Effector memory CD8-positive, alpha-beta T cell (primary cell): ENCODE measurements around the gene GGA1.
A peak's percentile ranks its signal among the peaks of the same experiment; 100 is the strongest.

Source experiments
- ATAC-seq: fragments of 150-1000 bp; cut with Tn5 transposase; replicated peaks from 2 replicates; pipeline ENCODE4 v1.10.0; 2021; ENCODE audit warnings: mild to moderate bottlenecking, moderate library complexity
- DNase-seq, 3 experiments: peaks; one replicate each; pipeline ENCODE4 v3.0.0; 2021
- H3K27ac Mint-ChIP-seq, 2 donors: one replicate each; pipeline ENCODE4 v1.8.0; 2022; ENCODE audit warnings: mild to moderate bottlenecking in 2 of 2, mixed read lengths in 2 of 2, moderate library complexity in 2 of 2
- H3K27me3 Mint-ChIP-seq, 2 donors: one replicate each; pipeline ENCODE4 v1.8.0; 2022; ENCODE audit warnings: mixed read lengths in 2 of 2
- H3K36me3 Mint-ChIP-seq: one replicate; pipeline ENCODE4 v1.8.0; 2022; ENCODE audit warnings: mild to moderate bottlenecking, moderate library complexity, mixed read lengths; ENCODE audit not compliant: insufficient read depth
- H3K4me1 Mint-ChIP-seq, 2 donors: one replicate each; pipeline ENCODE4 v1.8.0; 2022; ENCODE audit warnings: low read depth in 2 of 2, mixed read lengths in 2 of 2
- H3K4me3 Mint-ChIP-seq, 2 donors: one replicate each; pipeline ENCODE4 v1.8.0; 2022; ENCODE audit warnings: mild to moderate bottlenecking in 2 of 2, mixed read lengths in 2 of 2, moderate library complexity in 2 of 2
- H3K9me3 Mint-ChIP-seq, 2 donors: one replicate each; pipeline ENCODE4 v1.8.0; 2022; ENCODE audit warnings: mixed read lengths in 2 of 2

The GGA1 gene

DNA sequence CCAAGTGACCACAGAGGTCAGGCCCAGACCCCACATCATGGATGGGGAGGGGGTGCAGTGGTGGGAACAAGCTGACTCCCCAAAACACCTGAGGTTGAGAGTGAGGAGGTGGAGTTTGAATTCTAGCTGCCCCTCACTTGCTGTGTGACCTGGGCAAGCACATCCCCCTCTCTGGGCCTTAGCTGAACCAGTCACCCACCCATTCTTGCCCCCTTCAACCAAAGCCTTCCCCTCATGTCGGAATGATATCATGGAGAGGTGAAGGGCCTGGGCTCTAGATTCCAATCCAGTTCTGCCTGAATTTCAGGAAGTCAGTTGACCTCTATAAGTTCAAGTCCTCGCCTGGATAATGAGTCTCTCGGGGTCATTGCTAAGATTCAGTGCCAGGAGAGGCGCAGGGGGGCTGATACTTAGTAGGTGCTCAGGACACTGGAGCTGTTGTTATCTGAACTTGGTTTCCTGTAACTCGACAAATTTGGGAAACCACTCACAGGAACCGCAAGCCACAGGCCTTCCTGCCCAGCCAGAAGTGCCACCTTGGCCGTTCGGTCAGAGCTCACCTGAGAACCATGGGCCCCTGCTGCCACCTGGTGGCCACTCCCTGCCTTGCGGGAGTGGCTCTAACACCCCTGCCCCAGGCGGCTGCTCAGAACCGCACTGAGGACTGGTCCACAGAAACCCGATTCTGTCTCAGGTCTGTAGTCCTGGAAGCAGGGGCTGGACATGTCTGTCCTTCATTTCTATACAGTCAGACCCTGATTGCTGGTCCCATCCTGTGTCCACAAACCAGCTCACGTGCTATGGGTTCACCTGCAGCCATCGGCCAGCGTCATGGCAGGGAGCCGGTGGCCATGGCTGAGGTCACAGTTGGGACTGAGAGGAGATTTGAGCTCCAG, 41.5 kb upstream of the GGA1 start:
- DNase-seq (peak; percentile 91 to 93 (median 92)), ATAC-seq (peak; percentile 81)
- Mint-ChIP-seq H3K27ac (peak overlapping the region in 1 of 2 donors; percentile 49), H3K4me1 (peaks cover 15 to 26% of the 10 kb centered on the region in 2 donors), H3K4me3 (peak overlapping the region; percentile 71 to 75), H3K9me3 (no peaks in the 10 kb centered on the region), H3K27me3 (peaks cover 19 to 58% of the 10 kb centered on the region in 2 donors), H3K36me3 (peaks cover 8% of the 10 kb centered on the region)

DNA sequence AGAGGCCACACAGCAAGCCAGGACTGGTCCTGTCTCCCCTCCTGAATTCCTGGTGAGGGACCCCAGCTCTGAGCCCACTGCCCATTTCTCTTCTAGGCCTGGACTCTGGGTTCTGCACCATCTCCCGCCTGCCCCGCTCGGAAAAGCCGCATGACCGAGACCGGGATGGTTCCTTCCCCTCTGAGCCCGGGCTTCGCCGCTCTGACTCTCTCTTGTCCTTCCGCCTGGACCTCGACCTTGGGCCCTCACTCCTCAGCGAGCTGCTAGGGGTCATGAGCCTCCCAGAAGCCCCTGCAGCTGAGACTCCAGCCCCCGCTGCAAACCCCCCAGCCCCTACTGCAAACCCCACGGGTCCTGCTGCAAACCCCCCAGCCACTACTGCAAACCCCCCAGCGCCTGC, 40.6 kb upstream of the GGA1 start:
- Mint-ChIP-seq H3K36me3 (peaks cover 8% of the 10 kb centered on the region), H3K4me1 (peaks cover 14 to 21% of the 10 kb centered on the region in 2 donors), H3K27me3 (peaks cover 11 to 52% of the 10 kb centered on the region in 2 donors), H3K9me3 (no peaks in the 10 kb centered on the region), H3K27ac (no peak overlapping the region), H3K4me3 (no peak overlapping the region)
- ATAC-seq (no peak), DNase-seq (no peak)

DNA sequence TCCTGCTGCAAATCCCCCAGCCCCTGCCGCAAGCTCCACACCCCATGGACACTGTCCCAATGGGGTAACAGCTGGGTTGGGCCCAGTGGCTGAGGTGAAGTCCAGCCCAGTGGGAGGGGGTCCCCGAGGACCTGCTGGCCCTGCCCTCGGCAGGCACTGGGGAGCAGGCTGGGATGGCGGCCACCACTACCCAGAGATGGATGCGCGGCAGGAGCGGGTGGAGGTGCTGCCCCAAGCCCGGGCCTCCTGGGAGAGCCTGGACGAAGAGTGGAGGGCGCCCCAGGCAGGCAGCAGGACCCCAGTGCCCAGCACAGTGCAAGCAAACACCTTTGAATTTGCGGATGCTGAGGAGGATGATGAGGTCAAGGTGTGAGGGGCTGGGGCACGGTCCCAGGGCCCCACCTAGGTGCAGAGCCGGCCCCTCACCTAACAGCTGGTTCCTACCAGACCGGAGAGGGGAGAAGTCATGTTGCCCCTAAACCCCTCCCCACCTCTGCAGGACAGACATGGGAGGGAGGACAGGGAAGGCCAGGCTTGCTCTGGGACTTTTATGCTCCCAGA, 40.1 kb upstream of the GGA1 start:
- H3K27ac Mint-ChIP-seq, result no peak overlapping the region
- DNase-seq (no peak), ATAC-seq (no peak)
- peaks cover 6% of the 10 kb centered on the region for H3K36me3 Mint-ChIP-seq
- no peak overlapping the region for H3K4me3 Mint-ChIP-seq
- no peaks in the 10 kb centered on the region for H3K9me3 Mint-ChIP-seq
- peaks cover 6 to 46% of the 10 kb centered on the region in 2 donors for H3K27me3 Mint-ChIP-seq
- peaks cover 14 to 21% of the 10 kb centered on the region in 2 donors for H3K4me1 Mint-ChIP-seq

DNA sequence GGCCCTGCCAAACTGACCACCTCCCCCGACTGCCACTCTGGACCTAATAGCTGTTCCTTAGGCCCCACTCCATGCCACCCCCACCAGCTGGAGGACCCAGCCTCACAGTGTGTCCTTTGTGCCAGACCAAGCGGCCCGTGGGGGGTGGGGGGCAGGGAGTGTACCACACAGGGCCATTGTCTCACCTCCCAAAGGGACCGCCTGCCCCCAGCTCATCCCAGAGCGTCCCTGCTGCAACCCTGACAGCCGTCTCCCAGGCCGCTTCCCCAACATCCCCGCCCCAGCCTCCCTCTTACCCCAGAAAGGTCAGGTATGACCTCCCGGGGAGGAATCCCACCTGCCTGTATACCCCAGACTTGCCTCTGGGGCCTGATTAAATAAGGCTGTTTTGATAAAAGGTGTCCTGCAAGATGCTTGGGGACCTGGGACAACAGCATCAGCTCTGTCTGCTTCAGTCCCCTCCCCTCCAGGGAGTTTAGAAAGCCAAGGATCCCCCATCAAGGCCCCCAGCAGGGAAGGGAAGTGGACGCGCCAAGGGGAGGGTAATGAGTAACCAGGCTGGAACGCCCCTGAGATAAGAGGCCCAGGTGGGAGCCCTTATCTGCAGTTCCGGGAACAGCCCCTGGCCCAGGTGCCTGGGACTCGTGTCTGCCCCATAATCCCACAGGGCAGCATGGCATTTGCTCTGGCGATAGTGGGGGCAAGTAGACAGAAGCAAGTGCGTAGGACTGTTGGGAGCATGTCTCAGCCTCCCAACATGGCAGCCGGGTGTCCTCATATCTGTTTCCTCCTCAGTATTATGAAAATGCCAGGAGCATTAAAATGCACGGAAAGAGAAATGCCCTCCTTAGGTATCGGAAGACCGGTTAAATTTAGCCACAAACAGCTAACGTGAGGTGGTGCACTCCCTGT, 39.4 kb upstream of the GGA1 start:
- ATAC-seq, result no peak
- DNase-seq, result no peak
- Mint-ChIP-seq H3K27me3 (peaks cover 0 to 39% of the 10 kb centered on the region in 2 donors), H3K9me3 (no peaks in the 10 kb centered on the region), H3K4me3 (no peak overlapping the region), H3K36me3 (peaks cover 6% of the 10 kb centered on the region), H3K27ac (no peak overlapping the region), H3K4me1 (peaks cover 14 to 21% of the 10 kb centered on the region in 2 donors)

DNA sequence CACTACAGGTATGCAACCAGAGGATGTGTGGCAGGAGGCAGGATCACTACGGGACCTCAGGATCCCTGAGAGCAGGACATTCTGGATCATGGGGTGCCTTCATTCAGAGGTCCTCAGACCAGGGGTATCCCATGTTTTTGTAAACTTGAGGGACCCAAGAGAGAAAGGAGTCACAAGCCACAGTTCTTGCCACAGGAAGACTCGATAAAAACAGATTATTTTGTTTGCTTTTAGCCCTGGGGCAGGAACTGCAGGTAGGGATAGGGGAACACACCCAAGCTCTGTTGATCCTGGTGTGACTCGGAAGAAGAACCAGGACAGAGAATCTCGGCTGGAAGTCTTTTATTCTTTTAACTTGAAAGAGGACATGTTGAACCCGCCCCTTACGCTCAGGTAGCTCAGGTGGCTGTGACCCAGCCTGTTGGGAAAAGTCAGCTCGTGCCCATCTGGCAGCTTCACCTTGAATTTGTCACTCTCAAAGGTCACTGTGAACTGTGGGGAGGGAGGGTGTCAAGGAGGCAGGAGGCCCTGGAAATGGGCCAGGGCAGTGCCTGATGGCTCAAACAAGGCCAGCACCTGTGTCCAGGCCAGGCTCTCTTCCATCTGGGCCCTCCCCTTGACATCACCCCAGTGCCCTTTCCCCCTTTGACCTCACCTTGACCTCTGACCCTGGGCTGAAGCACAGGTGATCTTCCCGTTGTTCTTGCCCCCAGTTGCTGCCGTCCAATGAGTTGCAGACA, 38.5 kb upstream of the GGA1 start:
- DNase-seq (no peak), ATAC-seq (no peak)
- H3K27me3 Mint-ChIP-seq, result peaks cover 0 to 31% of the 10 kb centered on the region in 2 donors
- no peaks in the 10 kb centered on the region for H3K9me3 Mint-ChIP-seq
- H3K36me3 Mint-ChIP-seq, result peaks cover 6% of the 10 kb centered on the region
- H3K4me1 Mint-ChIP-seq, result peaks cover 14 to 21% of the 10 kb centered on the region in 2 donors
- no peak overlapping the region for H3K27ac Mint-ChIP-seq
- H3K4me3 Mint-ChIP-seq, result no peak overlapping the region

DNA sequence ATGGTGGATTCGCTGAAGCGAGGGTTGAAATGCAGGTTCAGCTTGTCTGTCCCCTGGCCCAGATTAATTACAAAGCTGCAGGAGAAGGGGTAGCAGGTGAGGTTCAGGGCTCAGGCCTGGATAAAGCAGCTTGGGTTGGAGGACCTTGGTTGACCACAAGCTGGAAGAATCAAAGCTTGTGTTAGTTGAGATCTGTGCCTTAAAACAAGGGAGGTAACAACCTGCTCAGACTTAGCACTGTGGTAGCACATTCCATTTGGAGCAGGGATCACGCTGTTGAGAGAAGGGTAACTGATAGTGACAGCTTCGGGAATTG, 38.0 kb upstream of the GGA1 start:
- H3K36me3 Mint-ChIP-seq, result peaks cover 6% of the 10 kb centered on the region
- H3K4me1 Mint-ChIP-seq, result peaks cover 14 to 20% of the 10 kb centered on the region in 2 donors
- no peak overlapping the region for H3K27ac Mint-ChIP-seq

DNA sequence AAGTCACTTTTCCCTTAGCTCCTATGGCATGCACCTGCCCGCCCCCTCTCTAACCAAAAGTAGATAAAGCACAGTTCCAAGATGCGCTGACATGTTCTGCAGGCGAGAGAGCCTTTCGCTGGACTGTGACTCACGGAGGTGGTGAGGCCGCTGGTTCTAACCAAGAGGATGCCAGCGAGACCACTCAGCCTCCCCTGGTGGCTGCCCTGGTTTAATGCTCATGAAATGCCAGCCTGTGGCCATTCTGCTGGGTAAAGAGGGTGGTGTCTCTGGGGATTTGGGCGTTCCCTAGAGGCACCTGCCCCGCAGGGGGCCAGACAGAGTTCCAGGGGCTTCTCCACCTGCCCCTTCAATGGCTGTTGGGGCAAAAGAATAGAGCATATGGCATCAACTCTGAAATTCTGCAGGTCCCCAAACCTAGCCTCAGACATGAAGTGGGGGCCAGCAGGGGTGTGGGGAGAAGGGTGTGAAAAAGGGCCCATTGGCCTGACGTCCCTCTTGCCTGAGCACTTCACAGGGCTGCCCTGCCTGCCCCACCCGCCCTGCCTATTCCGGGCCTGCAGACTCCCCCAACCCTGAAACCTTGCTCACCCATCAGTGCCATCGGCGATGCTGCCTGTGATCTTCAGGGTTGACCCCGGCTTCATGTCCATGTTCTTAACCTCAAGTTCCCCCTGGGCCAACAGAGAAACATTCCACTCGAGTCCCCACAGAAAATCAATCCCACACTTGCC, 37.2 kb upstream of the GGA1 start:
- H3K9me3 Mint-ChIP-seq, result no peaks in the 10 kb centered on the region
- DNase-seq (no peak), ATAC-seq (no peak)
- no peak overlapping the region for H3K27ac Mint-ChIP-seq
- H3K4me1 Mint-ChIP-seq, result peaks cover 7 to 12% of the 10 kb centered on the region in 2 donors
- H3K36me3 Mint-ChIP-seq, result peaks cover 10% of the 10 kb centered on the region
- H3K27me3 Mint-ChIP-seq, result peaks cover 0 to 21% of the 10 kb centered on the region in 2 donors
- H3K4me3 Mint-ChIP-seq, result no peak overlapping the region

More for the DNA sequence above, 38.0 kb upstream of the GGA1 start:
- Mint-ChIP-seq H3K4me3 (no peak overlapping the region), H3K9me3 (no peaks in the 10 kb centered on the region), H3K27me3 (peaks cover 0 to 28% of the 10 kb centered on the region in 2 donors)
- no peak for ATAC-seq
- no peak for DNase-seq

DNA sequence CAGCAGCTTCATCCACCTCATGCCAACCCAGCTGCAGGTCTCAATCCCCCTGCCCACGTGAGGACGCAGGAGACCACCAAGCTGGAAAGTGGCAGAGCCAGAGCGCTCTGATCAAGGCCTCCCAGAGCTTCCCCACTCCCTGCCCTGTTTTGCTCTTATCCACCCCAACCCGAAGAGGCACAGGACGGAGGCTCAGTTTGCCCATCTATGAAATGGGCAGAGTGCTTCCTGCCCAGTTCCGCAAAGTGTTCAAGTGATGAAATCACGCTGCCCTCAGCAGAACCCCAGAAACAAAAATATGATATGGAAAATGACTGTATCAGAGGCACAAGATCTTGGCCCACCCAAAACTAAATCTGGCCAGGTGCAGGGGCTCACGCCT, 36.7 kb upstream of the GGA1 start:
- Mint-ChIP-seq H3K4me1 (peaks cover 2 to 7% of the 10 kb centered on the region in 2 donors), H3K27me3 (peaks cover 0 to 21% of the 10 kb centered on the region in 2 donors), H3K4me3 (no peak overlapping the region), H3K36me3 (peaks cover 10% of the 10 kb centered on the region), H3K9me3 (no peaks in the 10 kb centered on the region), H3K27ac (no peak overlapping the region)
- ATAC-seq (no peak), DNase-seq (no peak)

DNA sequence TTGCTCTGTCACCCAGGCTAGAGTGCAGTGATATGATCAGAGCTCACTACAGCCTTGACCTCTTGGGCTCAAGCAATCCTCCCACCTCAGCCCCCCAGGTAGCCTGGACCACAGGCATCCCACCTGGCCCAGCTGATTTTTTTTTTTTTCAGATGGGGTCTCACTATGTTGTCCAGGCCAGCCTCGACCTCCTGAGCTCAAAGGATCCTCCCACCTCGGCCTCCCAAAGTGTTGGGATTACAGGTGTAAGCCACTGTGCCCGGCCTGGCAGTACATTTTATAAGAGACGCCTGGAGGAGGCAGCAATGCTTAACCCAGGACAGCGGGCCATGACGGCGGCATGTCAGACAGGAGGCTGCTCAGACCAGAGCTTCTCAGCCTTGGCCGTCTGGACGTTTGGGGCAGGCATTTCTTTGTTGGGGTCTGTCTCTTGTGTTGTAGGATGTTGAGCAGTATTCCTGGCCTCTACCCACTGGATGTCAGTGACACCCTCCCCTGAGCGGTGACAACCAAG, 33.1 kb upstream of the GGA1 start:
- peaks cover 3 to 9% of the 10 kb centered on the region in 2 donors for H3K4me1 Mint-ChIP-seq
- peaks cover 5 to 15% of the 10 kb centered on the region in 2 donors for H3K27me3 Mint-ChIP-seq
- H3K36me3 Mint-ChIP-seq, result peaks cover 4% of the 10 kb centered on the region
- no peak overlapping the region for H3K27ac Mint-ChIP-seq
- DNase-seq (no peak), ATAC-seq (no peak)
- H3K4me3 Mint-ChIP-seq, result no peak overlapping the region
- H3K9me3 Mint-ChIP-seq, result no peaks in the 10 kb centered on the region

DNA sequence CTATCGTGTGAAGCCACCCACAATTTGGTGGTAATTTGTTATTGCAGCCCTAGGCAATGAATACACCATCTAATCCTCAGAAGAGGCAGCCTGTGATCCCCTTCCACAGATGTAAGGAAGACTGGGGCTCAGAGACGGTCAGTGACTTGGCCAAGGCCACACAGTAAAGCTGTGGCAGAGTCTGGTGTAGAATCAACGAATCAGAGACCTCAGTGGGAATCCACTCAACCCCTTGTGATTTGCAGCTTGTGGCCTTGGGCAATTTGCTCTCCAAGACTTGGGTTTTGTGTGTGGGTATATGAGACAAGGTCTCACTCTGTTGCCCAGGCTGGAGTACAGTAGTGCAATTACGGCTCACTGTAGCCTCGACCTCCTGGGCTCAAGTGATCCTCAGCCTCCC, 30.6 kb upstream of the GGA1 start:
- Mint-ChIP-seq H3K27ac (no peak overlapping the region), H3K27me3 (peaks cover 8 to 15% of the 10 kb centered on the region in 2 donors), H3K4me3 (no peak overlapping the region), H3K9me3 (no peaks in the 10 kb centered on the region), H3K4me1 (peaks cover 3 to 11% of the 10 kb centered on the region in 2 donors), H3K36me3 (peaks cover 4% of the 10 kb centered on the region)
- ATAC-seq (no peak), DNase-seq (no peak)

DNA sequence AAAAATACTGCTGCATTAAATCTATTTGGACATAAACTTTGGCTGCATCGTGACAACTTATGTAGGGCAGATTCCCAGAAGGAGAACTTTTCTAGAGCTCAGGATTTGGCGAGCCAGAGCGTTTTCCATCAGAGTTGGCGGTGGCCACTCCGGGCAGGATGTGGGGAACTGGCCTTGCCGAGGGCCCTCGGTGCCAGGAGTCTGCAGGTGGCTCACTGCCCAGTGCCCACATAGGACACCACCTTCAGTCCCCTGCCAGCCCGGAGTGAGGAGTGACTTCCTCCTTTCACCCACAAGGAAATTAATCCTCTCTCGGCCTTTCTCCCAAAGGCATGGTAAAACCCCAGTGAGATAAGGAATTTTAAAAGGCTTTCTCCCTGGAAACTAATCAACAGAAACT, 27.1 kb upstream of the GGA1 start:
- DNase-seq, result no peak
- Mint-ChIP-seq H3K4me1 (peaks cover 3 to 11% of the 10 kb centered on the region in 2 donors), H3K27ac (no peak overlapping the region), H3K27me3 (peaks cover 17 to 29% of the 10 kb centered on the region in 2 donors), H3K36me3 (no peaks in the 10 kb centered on the region), H3K9me3 (no peaks in the 10 kb centered on the region), H3K4me3 (no peak overlapping the region)
- ATAC-seq, result no peak

DNA sequence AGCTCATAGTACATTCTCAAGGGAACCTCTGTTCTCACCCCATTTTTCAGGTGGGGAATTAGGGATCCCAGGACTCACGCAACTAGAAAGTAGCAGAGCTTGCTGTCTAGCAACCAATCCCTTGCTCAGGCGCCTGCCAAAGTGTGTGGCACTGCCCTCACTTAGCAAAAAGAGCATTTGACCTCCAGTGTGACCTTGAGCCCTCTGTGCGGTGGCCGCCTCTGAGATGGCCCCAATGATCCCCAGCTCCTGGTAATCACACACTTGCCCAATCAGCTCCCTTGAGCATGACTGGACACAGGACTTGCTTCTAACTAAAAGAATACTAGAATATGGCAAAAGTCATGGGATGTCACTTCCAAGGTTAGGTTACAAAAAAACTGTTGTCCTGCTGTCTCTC, 26.1 kb upstream of the GGA1 start:
- no peak for ATAC-seq
- H3K4me1 Mint-ChIP-seq, result peaks cover 3 to 11% of the 10 kb centered on the region in 2 donors
- no peaks in the 10 kb centered on the region for H3K9me3 Mint-ChIP-seq
- no peak for DNase-seq
- peaks cover 26 to 39% of the 10 kb centered on the region in 2 donors for H3K27me3 Mint-ChIP-seq
- H3K27ac Mint-ChIP-seq, result no peak overlapping the region
- no peaks in the 10 kb centered on the region for H3K36me3 Mint-ChIP-seq
- H3K4me3 Mint-ChIP-seq, result no peak overlapping the region
